ENCODE measurements around the gene ADTRP. TPM values are rescaled to one million over a fixed set of nuclear protein-coding genes. Genes with fewer than 3 reads are reported as not detected.

ADTRP gene
- total RNA-seq, 4 donors from 2014 or later: 9.1 to 40.4 (median 21.8) TPM

GRCh38 chr6:11758878-11759277, 19.7 kb downstream of the ADTRP start:
- H3K4me3 ChIP-seq (ENCODE audit: low read depth, poor library complexity, severe bottlenecking): no peak overlapping the region
- DNase-seq (ENCODE audit: low spot score in 2 of 2): no peak
- WGBS, 2 donors: 53 to 58% methylated on average over 4 of the region's 4 CpGs
- intact Hi-C loops (cut with DNase I; ENCODE audit: low total_unique reads): no loop called here
- TF ChIP-seq POLR2A (IDR thresholded peaks at IDR 0.05): no peak
- TF ChIP-seq CTCF (IDR thresholded peaks at IDR 0.05): no peak

GRCh38 chr6:11756726-11757125, 21.9 kb downstream of the ADTRP start:
- no peak for DNase-seq (ENCODE audit: low spot score in 2 of 2)
- no peak overlapping the region for H3K4me3 ChIP-seq (ENCODE audit: low read depth, poor library complexity, severe bottlenecking)
- intact Hi-C loops (cut with DNase I; ENCODE audit: low total_unique reads): no loop called here
- 37 to 84% methylated on average over 1 of the region's 1 CpG for WGBS, 2 donors
- no peak for TF ChIP-seq POLR2A (IDR thresholded peaks at IDR 0.05)
- TF ChIP-seq CTCF (IDR thresholded peaks at IDR 0.05): no peak

GRCh38 chr6:11756292-11756691, 22.3 kb downstream of the ADTRP start:
- intact Hi-C loops (cut with DNase I; ENCODE audit: low total_unique reads): no loop called here
- no peak for DNase-seq (ENCODE audit: low spot score in 2 of 2)
- TF ChIP-seq CTCF (IDR thresholded peaks at IDR 0.05): no peak
- no peak overlapping the region for H3K4me3 ChIP-seq (ENCODE audit: low read depth, poor library complexity, severe bottlenecking)
- WGBS, 2 donors: 92 to 97% methylated on average over 2 of the region's 2 CpGs

GRCh38 chr6:11755725-11756124, 22.9 kb downstream of the ADTRP start:
- peak in 1 of 2 donors; percentile 58 for DNase-seq (ENCODE audit: low spot score in 2 of 2)
- WGBS, 2 donors: 38 to 48% methylated on average over 1 of the region's 1 CpG
- intact Hi-C loops (cut with DNase I; ENCODE audit: low total_unique reads): no loop called here
- H3K4me3 ChIP-seq (ENCODE audit: low read depth, poor library complexity, severe bottlenecking): no peak overlapping the region
- TF ChIP-seq POLR2A (IDR thresholded peaks at IDR 0.05) (no peak), CTCF (IDR thresholded peaks at IDR 0.05) (no peak)

- 35 to 36% methylated on average over 7 of the region's 7 CpGs for WGBS, 2 donors
- TF ChIP-seq CTCF (IDR thresholded peaks at IDR 0.05) (no peak), POLR2A (IDR thresholded peaks at IDR 0.05) (no peak)
- intact Hi-C loops (cut with DNase I; ENCODE audit: low total_unique reads): no loop called here
- H3K4me3 ChIP-seq (ENCODE audit: low read depth, poor library complexity, severe bottlenecking): no peak overlapping the region
- no peak for DNase-seq (ENCODE audit: low spot score in 2 of 2)
Measured at GRCh38 chr6:11754625-11755271, 23.9 kb downstream of the ADTRP start.

- WGBS, 2 donors: 91 to 92% methylated on average over 4 of the region's 4 CpGs
- no peak for TF ChIP-seq CTCF (IDR thresholded peaks at IDR 0.05)
- no peak for TF ChIP-seq POLR2A (IDR thresholded peaks at IDR 0.05)
- no peak for DNase-seq (ENCODE audit: low spot score in 2 of 2)
- intact Hi-C loops (cut with DNase I; ENCODE audit: low total_unique reads): no loop called here
- H3K4me3 ChIP-seq (ENCODE audit: low read depth, poor library complexity, severe bottlenecking): no peak overlapping the region
Measured at GRCh38 chr6:11753798-11754197, 24.8 kb downstream of the ADTRP start.

Measured in lower leg skin (tissue), 4 donors.